ENCODE measurements around the gene BNC2. TPM values are rescaled to one million over a fixed set of nuclear protein-coding genes. Genes with fewer than 3 reads are reported as not detected.

BNC2 gene
- total and polyA plus RNA-seq, 2 donors: 1.8 to 3.9 TPM

- no peaks in the 10 kb centered on the region for H3K4me1 ChIP-seq (ENCODE audit: control insufficient read depth in 2 of 2, insufficient read depth in 2 of 2, low read length in 2 of 2)
- DNase-seq (ENCODE audit: low read depth in 6 of 9, low spot score in 9 of 9): no peak
- 93% methylated on average over 6 of the region's 6 CpGs for WGBS
- no peak overlapping the region for H3K27ac ChIP-seq (ENCODE audit: low read depth in 1 of 2, low read length in 1 of 2)
- H3K4me3 ChIP-seq (ENCODE audit: low read length in 2 of 2): no peak overlapping the region
- no peaks in the 10 kb centered on the region for H3K9me3 ChIP-seq (ENCODE audit: control insufficient read depth in 2 of 2, insufficient read depth in 1 of 2, low read length in 1 of 2)
- no peaks in the 10 kb centered on the region for H3K36me3 ChIP-seq (ENCODE audit: control insufficient read depth in 2 of 2, insufficient read depth in 2 of 2, low read length in 1 of 2)
- H3K27me3 ChIP-seq (ENCODE audit: control insufficient read depth in 2 of 2, insufficient read depth in 1 of 2, low read length in 1 of 2): no peaks in the 10 kb centered on the region
Measured at GRCh38 chr9:16787724-16788123, 82.7 kb downstream of the BNC2 start.

GRCh38 chr9:16784002-16784401 is 86.5 kb downstream of the BNC2 start:
- 94% methylated on average over 2 of the region's 2 CpGs for WGBS
- no peak for DNase-seq (ENCODE audit: low read depth in 6 of 9, low spot score in 9 of 9)

GRCh38 chr9:16782490-16782889 is 88.0 kb downstream of the BNC2 start:
- Histone ChIP-seq H3K27me3 (ENCODE audit: control insufficient read depth in 2 of 2, insufficient read depth in 1 of 2, low read length in 1 of 2) (no peaks in the 10 kb centered on the region), H3K4me3 (ENCODE audit: low read length in 2 of 2) (no peak overlapping the region), H3K36me3 (ENCODE audit: control insufficient read depth in 2 of 2, insufficient read depth in 2 of 2, low read length in 1 of 2) (no peaks in the 10 kb centered on the region), H3K4me1 (ENCODE audit: control insufficient read depth in 2 of 2, insufficient read depth in 2 of 2, low read length in 2 of 2) (no peaks in the 10 kb centered on the region), H3K27ac (ENCODE audit: low read depth in 1 of 2, low read length in 1 of 2) (no peak overlapping the region), H3K9me3 (ENCODE audit: control insufficient read depth in 2 of 2, insufficient read depth in 1 of 2, low read length in 1 of 2) (no peaks in the 10 kb centered on the region)
- no peak for DNase-seq (ENCODE audit: low read depth in 6 of 9, low spot score in 9 of 9)
- 54% methylated on average over 3 of the region's 3 CpGs for WGBS

More at GRCh38 chr9:16784002-16784401, 86.5 kb downstream of the BNC2 start:
- Histone ChIP-seq H3K36me3 (ENCODE audit: control insufficient read depth in 2 of 2, insufficient read depth in 2 of 2, low read length in 1 of 2) (no peaks in the 10 kb centered on the region), H3K27me3 (ENCODE audit: control insufficient read depth in 2 of 2, insufficient read depth in 1 of 2, low read length in 1 of 2) (no peaks in the 10 kb centered on the region), H3K4me1 (ENCODE audit: control insufficient read depth in 2 of 2, insufficient read depth in 2 of 2, low read length in 2 of 2) (no peaks in the 10 kb centered on the region), H3K4me3 (ENCODE audit: low read length in 2 of 2) (no peak overlapping the region), H3K27ac (ENCODE audit: low read depth in 1 of 2, low read length in 1 of 2) (no peak overlapping the region), H3K9me3 (ENCODE audit: control insufficient read depth in 2 of 2, insufficient read depth in 1 of 2, low read length in 1 of 2) (no peaks in the 10 kb centered on the region)

GRCh38 chr9:16775330-16775729 is 95.1 kb downstream of the BNC2 start:
- Histone ChIP-seq H3K27ac (ENCODE audit: low read depth in 1 of 2, low read length in 1 of 2) (no peak overlapping the region), H3K4me3 (ENCODE audit: low read length in 2 of 2) (no peak overlapping the region), H3K27me3 (ENCODE audit: control insufficient read depth in 2 of 2, insufficient read depth in 1 of 2, low read length in 1 of 2) (no peaks in the 10 kb centered on the region), H3K4me1 (ENCODE audit: control insufficient read depth in 2 of 2, insufficient read depth in 2 of 2, low read length in 2 of 2) (peaks cover 0 to 3% of the 10 kb centered on the region in 2 donors), H3K9me3 (ENCODE audit: control insufficient read depth in 2 of 2, insufficient read depth in 1 of 2, low read length in 1 of 2) (no peaks in the 10 kb centered on the region), H3K36me3 (ENCODE audit: control insufficient read depth in 2 of 2, insufficient read depth in 2 of 2, low read length in 1 of 2) (no peaks in the 10 kb centered on the region)
- WGBS: 87% methylated on average over 2 of the region's 2 CpGs
- DNase-seq (ENCODE audit: low read depth in 6 of 9, low spot score in 9 of 9): no peak

- Histone ChIP-seq H3K9me3 (ENCODE audit: control insufficient read depth in 2 of 2, insufficient read depth in 1 of 2, low read length in 1 of 2) (no peaks in the 10 kb centered on the region), H3K27ac (ENCODE audit: low read depth in 1 of 2, low read length in 1 of 2) (no peak overlapping the region), H3K4me1 (ENCODE audit: control insufficient read depth in 2 of 2, insufficient read depth in 2 of 2, low read length in 2 of 2) (peaks cover 0 to 3% of the 10 kb centered on the region in 2 donors), H3K4me3 (ENCODE audit: low read length in 2 of 2) (no peak overlapping the region), H3K27me3 (ENCODE audit: control insufficient read depth in 2 of 2, insufficient read depth in 1 of 2, low read length in 1 of 2) (no peaks in the 10 kb centered on the region), H3K36me3 (ENCODE audit: control insufficient read depth in 2 of 2, insufficient read depth in 2 of 2, low read length in 1 of 2) (no peaks in the 10 kb centered on the region)
- DNase-seq (ENCODE audit: low read depth in 6 of 9, low spot score in 9 of 9): no peak
- WGBS: 94% methylated on average over 5 of the region's 5 CpGs
Measured at GRCh38 chr9:16773617-16774016, 96.9 kb downstream of the BNC2 start.

- Histone ChIP-seq H3K4me3 (ENCODE audit: low read length in 2 of 2) (no peak overlapping the region), H3K27ac (ENCODE audit: low read depth in 1 of 2, low read length in 1 of 2) (no peak overlapping the region), H3K9me3 (ENCODE audit: control insufficient read depth in 2 of 2, insufficient read depth in 1 of 2, low read length in 1 of 2) (no peaks in the 10 kb centered on the region), H3K27me3 (ENCODE audit: control insufficient read depth in 2 of 2, insufficient read depth in 1 of 2, low read length in 1 of 2) (no peaks in the 10 kb centered on the region), H3K4me1 (ENCODE audit: control insufficient read depth in 2 of 2, insufficient read depth in 2 of 2, low read length in 2 of 2) (peaks cover 0 to 3% of the 10 kb centered on the region in 2 donors), H3K36me3 (ENCODE audit: control insufficient read depth in 2 of 2, insufficient read depth in 2 of 2, low read length in 1 of 2) (no peaks in the 10 kb centered on the region)
- WGBS: 93% methylated on average over 4 of the region's 4 CpGs
- no peak for DNase-seq (ENCODE audit: low read depth in 6 of 9, low spot score in 9 of 9)
Measured at GRCh38 chr9:16773116-16773515, 97.4 kb downstream of the BNC2 start.

- no peaks in the 10 kb centered on the region for H3K9me3 ChIP-seq (ENCODE audit: control insufficient read depth in 2 of 2, insufficient read depth in 1 of 2, low read length in 1 of 2)
Measured at GRCh38 chr9:16771356-16771755, 99.1 kb downstream of the BNC2 start.

GRCh38 chr9:16769291-16769690 is 101.2 kb downstream of the BNC2 start:
- DNase-seq (ENCODE audit: low read depth in 6 of 9, low spot score in 9 of 9): no peak
- 93% methylated on average over 5 of the region's 5 CpGs for WGBS
- Histone ChIP-seq H3K4me1 (ENCODE audit: control insufficient read depth in 2 of 2, insufficient read depth in 2 of 2, low read length in 2 of 2) (peaks cover 0 to 3% of the 10 kb centered on the region in 2 donors), H3K9me3 (ENCODE audit: control insufficient read depth in 2 of 2, insufficient read depth in 1 of 2, low read length in 1 of 2) (no peaks in the 10 kb centered on the region), H3K27me3 (ENCODE audit: control insufficient read depth in 2 of 2, insufficient read depth in 1 of 2, low read length in 1 of 2) (no peaks in the 10 kb centered on the region), H3K4me3 (ENCODE audit: low read length in 2 of 2) (no peak overlapping the region), H3K27ac (ENCODE audit: low read depth in 1 of 2, low read length in 1 of 2) (no peak overlapping the region), H3K36me3 (ENCODE audit: control insufficient read depth in 2 of 2, insufficient read depth in 2 of 2, low read length in 1 of 2) (no peaks in the 10 kb centered on the region)

More at GRCh38 chr9:16771356-16771755, 99.1 kb downstream of the BNC2 start:
- Histone ChIP-seq H3K36me3 (ENCODE audit: control insufficient read depth in 2 of 2, insufficient read depth in 2 of 2, low read length in 1 of 2) (no peaks in the 10 kb centered on the region), H3K27ac (ENCODE audit: low read depth in 1 of 2, low read length in 1 of 2) (no peak overlapping the region), H3K4me1 (ENCODE audit: control insufficient read depth in 2 of 2, insufficient read depth in 2 of 2, low read length in 2 of 2) (peaks cover 0 to 3% of the 10 kb centered on the region in 2 donors), H3K4me3 (ENCODE audit: low read length in 2 of 2) (no peak overlapping the region), H3K27me3 (ENCODE audit: control insufficient read depth in 2 of 2, insufficient read depth in 1 of 2, low read length in 1 of 2) (no peaks in the 10 kb centered on the region)
- 90% methylated on average over 1 of the region's 1 CpG for WGBS
- no peak for DNase-seq (ENCODE audit: low read depth in 6 of 9, low spot score in 9 of 9)

GRCh38 chr9:16768816-16769215 is 101.7 kb downstream of the BNC2 start:
- 91% methylated on average over 6 of the region's 6 CpGs for WGBS
- Histone ChIP-seq H3K27ac (ENCODE audit: low read depth in 1 of 2, low read length in 1 of 2) (no peak overlapping the region), H3K36me3 (ENCODE audit: control insufficient read depth in 2 of 2, insufficient read depth in 2 of 2, low read length in 1 of 2) (no peaks in the 10 kb centered on the region), H3K27me3 (ENCODE audit: control insufficient read depth in 2 of 2, insufficient read depth in 1 of 2, low read length in 1 of 2) (no peaks in the 10 kb centered on the region), H3K9me3 (ENCODE audit: control insufficient read depth in 2 of 2, insufficient read depth in 1 of 2, low read length in 1 of 2) (no peaks in the 10 kb centered on the region), H3K4me1 (ENCODE audit: control insufficient read depth in 2 of 2, insufficient read depth in 2 of 2, low read length in 2 of 2) (peaks cover 0 to 3% of the 10 kb centered on the region in 2 donors), H3K4me3 (ENCODE audit: low read length in 2 of 2) (no peak overlapping the region)
- DNase-seq (ENCODE audit: low read depth in 6 of 9, low spot score in 9 of 9): no peak

- Histone ChIP-seq H3K9me3 (ENCODE audit: control insufficient read depth in 2 of 2, insufficient read depth in 1 of 2, low read length in 1 of 2) (no peaks in the 10 kb centered on the region), H3K27me3 (ENCODE audit: control insufficient read depth in 2 of 2, insufficient read depth in 1 of 2, low read length in 1 of 2) (no peaks in the 10 kb centered on the region), H3K27ac (ENCODE audit: low read depth in 1 of 2, low read length in 1 of 2) (no peak overlapping the region), H3K4me1 (ENCODE audit: control insufficient read depth in 2 of 2, insufficient read depth in 2 of 2, low read length in 2 of 2) (peaks cover 0 to 3% of the 10 kb centered on the region in 2 donors), H3K4me3 (ENCODE audit: low read length in 2 of 2) (no peak overlapping the region), H3K36me3 (ENCODE audit: control insufficient read depth in 2 of 2, insufficient read depth in 2 of 2, low read length in 1 of 2) (no peaks in the 10 kb centered on the region)
- DNase-seq (ENCODE audit: low read depth in 6 of 9, low spot score in 9 of 9): no peak
- 94% methylated on average over 3 of the region's 3 CpGs for WGBS
Measured at GRCh38 chr9:16767366-16767765, 103.1 kb downstream of the BNC2 start.

Measured in thymus (tissue), 11 donors.